Kidney (tissue), 14 donors: ENCODE measurements around the gene ITPA. TPM values are rescaled to one million over a fixed set of nuclear protein-coding genes. Genes with fewer than 3 reads are reported as not detected.
A peak's percentile ranks its signal among the peaks of the same experiment; 100 is the strongest.

Experiments used
- DNase-seq, 5 donors: peaks; one replicate each; pipeline ENCODE4 v3.0.0-alpha.2; 2013 to 2020
- FAIRE-seq: peaks from 2 replicates; lab custom pipeline; 2012; peaks lifted over from hg19 to GRCh38; lab: Jason Lieb, UNC
- H3K27ac ChIP-seq, 2 donors: one replicate each; pipeline ENCODE4 v1.7.0; 2013; ENCODE audit warnings: low read depth in 2 of 2, low read length in 2 of 2, inconsistent platforms in 1 of 2
- H3K27me3 ChIP-seq: one replicate; pipeline ENCODE4 v1.7.1; 2013; ENCODE audit warnings: low read length, inconsistent platforms; ENCODE audit not compliant: control insufficient read depth, insufficient read depth
- H3K36me3 ChIP-seq, 3 donors: one replicate each; pipeline versions ENCODE4 v1.7.0 to v1.7.1; 2013; ENCODE audit warnings: low read length in 3 of 3, control low read depth in 1 of 3, inconsistent platforms in 1 of 3; ENCODE audit not compliant: insufficient read depth in 3 of 3, control insufficient read depth in 2 of 3
- H3K4me1 ChIP-seq, 3 donors: one replicate each; pipeline versions ENCODE4 v1.7.0 to v1.7.1; 2013; ENCODE audit warnings: low read length in 3 of 3, inconsistent platforms in 1 of 3, low read depth in 1 of 3; ENCODE audit not compliant: control insufficient read depth in 2 of 3, insufficient read depth in 2 of 3
- H3K4me3 ChIP-seq, 3 donors: one replicate each; pipeline versions ENCODE4 v1.7.0 to v1.8.1; 2013; ENCODE audit warnings: low read length in 3 of 3, control low read depth in 1 of 3, inconsistent platforms in 1 of 3
- H3K9ac ChIP-seq, 3 donors: one replicate each; pipeline versions ENCODE4 v1.7.0 to v1.7.1; 2013; ENCODE audit warnings: low read length in 3 of 3, control low read depth in 1 of 3, inconsistent platforms in 1 of 3
- H3K9me3 ChIP-seq, 3 donors: one replicate each; pipeline versions ENCODE4 v1.7.0 to v1.7.1; 2013; ENCODE audit warnings: low read length in 3 of 3, control low read depth in 1 of 3, inconsistent platforms in 1 of 3; ENCODE audit not compliant: control insufficient read depth in 2 of 3, insufficient read depth in 1 of 3
- intact Hi-C: fragments of 100-400 bp; cut with DNase I; formaldehyde crosslinking; loops from one replicate; pipeline ENCODE4 v1.11.1; 2022
- polyA plus RNA-seq: library from polyadenylated mRNA; stranded (reverse); fragments of 350-450 nt; fragmentation: Illumina TruSeq; extraction: RNeasy Lipid Tissue Mini Kit (QIAGEN cat#74804); gene quantifications from one replicate; pipeline ENCODE4 v1.2.3, GENCODE V29; 2014; ENCODE audit warnings: low read depth, low replicate concordance; ENCODE audit not compliant: insufficient read depth
- total RNA-seq: library from RNA; stranded (reverse); fragmentation: NEBNext Ultra II Directional; extraction: Animal tissue kit (Norgen Biotek cat#: 25700); gene quantifications from one replicate; pipeline ENCODE4 v1.2.1, GENCODE V29; 2021
- TF ChIP-seq, protein P1 (sequence below): IDR thresholded peaks from 3 replicates; pipeline ENCODE4 v1.5.1; 2012; ENCODE audit warnings: mild to moderate bottlenecking, moderate library complexity, borderline replicate concordance; ENCODE audit not compliant: insufficient read depth; ENCODE audit errors: extremely low read depth
- donor health status: control.
- donor health status: control.
- donor health status: control.
- donor health status: control.
- donor health status: control.
- donor health status: DM: yes; HTN: yes; CAD: no.
- donor health status: Normal renal cell carcinoma (clear cell type).

Gene ITPA
- total and polyA plus RNA-seq, 2 donors from 2014 or later = 59.7 to 81.1 TPM

DNA sequence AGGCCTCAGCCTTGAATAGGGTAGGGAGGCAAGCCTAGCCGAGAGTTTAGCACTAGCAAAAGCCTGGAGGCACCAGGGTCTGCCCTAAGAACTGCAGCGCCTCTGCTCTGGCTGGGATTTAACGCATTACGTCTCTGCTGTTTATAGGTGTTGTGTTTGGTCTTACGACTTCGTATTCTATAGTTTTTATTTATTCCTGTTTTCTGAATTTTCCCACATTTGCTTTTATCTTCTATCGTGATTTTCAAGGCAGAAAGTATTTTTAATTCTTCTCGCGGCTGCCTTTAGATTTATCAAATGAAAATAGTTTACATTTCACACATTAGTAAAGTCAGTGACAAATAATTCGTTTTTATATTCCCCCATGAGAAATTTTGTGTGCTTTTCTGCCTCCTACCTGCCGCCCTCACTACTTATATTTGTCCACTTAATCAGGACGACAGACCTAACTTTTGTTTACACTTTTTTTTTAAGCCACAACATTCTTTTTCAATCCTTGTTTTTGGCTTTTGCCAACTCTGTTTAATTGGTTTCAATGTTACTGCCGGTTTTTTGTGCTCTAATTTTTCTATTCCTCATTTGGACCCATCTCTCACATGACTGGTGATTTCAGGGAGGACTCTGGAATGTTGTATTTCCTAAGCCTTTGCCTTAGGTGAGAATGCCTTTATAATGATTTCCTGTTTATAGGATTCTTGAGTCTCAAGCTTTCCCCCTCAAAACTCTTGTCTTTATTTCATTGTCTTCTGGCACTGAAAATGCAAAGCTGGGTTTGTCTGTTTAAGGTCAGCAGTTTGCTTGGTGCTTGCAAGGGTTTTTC, 34.6 kb upstream of the ITPA start:
- peak in 2 of 5 donors; percentile 21 to 64 for DNase-seq
- TF ChIP-seq, protein P1, sequence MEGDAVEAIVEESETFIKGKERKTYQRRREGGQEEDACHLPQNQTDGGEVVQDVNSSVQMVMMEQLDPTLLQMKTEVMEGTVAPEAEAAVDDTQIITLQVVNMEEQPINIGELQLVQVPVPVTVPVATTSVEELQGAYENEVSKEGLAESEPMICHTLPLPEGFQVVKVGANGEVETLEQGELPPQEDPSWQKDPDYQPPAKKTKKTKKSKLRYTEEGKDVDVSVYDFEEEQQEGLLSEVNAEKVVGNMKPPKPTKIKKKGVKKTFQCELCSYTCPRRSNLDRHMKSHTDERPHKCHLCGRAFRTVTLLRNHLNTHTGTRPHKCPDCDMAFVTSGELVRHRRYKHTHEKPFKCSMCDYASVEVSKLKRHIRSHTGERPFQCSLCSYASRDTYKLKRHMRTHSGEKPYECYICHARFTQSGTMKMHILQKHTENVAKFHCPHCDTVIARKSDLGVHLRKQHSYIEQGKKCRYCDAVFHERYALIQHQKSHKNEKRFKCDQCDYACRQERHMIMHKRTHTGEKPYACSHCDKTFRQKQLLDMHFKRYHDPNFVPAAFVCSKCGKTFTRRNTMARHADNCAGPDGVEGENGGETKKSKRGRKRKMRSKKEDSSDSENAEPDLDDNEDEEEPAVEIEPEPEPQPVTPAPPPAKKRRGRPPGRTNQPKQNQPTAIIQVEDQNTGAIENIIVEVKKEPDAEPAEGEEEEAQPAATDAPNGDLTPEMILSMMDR = no peak
- Histone ChIP-seq H3K27me3 (peaks cover 9% of the 10 kb centered on the region), H3K4me3 (peak overlapping the region; percentile 63 to 89 (median 74)), H3K4me1 (peaks cover 0 to 9% (median 5%) of the 10 kb centered on the region in 3 donors), H3K36me3 (no peaks in the 10 kb centered on the region), H3K9me3 (no peaks in the 10 kb centered on the region), H3K9ac (peak overlapping the region; percentile 33 to 86 (median 73)), H3K27ac (peak overlapping the region; percentile 62 to 89)
- intact Hi-C loops = no loop called here
- FAIRE-seq = no peak

DNA sequence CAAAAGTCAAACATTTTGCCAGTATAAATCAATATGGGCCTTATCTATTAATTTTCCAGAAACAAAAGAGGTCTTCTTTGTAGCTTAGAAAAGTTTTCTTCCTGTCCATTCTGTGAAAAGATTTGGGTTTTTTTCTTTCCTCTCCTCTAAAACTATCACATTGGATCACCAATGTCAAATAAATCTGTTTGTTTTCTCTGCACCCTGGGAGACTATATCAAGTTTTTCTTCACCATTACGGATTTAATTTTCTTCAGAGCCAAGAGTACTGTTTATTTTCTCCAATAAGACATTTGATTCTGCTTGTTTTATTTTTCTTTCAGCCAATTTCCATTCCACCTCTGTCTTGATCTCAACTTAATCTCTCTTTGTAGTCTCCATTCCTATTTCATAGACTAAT, 34.0 kb upstream of the ITPA start:
- no peak for DNase-seq

DNA sequence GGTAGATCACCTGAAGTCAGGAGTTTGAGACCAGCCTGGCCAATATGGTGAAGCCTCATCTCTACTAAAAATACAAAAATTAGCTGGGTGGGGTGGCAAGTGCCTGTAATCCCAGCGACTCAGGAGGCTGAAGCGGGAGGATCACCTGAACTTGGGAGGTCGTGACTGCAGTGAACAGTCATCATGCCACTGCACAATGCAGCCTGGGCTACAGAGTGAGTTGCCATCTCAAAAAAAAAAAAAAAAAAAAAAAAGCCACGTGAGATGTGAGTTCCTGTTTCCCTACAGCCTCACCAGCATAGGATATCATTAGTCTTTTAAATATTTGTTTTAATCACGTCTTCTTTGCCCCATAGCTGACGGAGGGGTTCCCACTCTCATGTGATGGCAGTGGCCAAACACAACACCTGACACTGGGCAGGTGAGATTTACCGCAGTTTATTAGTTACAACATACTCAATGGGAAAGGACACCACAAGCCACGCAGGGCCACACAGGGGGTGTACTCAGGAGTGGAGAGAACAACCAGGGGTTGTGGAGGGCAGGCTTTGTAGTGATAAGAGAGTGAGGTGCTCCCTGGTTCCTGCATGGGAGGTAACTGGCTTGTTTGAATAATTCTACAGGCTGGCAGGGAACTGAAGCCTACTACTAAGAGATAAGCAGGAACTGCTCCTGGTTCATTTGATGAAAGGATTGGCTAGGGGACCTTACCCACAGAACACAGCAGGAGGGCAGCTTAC, 31.4 kb upstream of the ITPA start:
- no peak for FAIRE-seq
- H3K4me1 ChIP-seq = peaks cover 0 to 3% (median 0%) of the 10 kb centered on the region in 3 donors
- no peaks in the 10 kb centered on the region for H3K36me3 ChIP-seq
- H3K27me3 ChIP-seq = peaks cover 9% of the 10 kb centered on the region
- H3K27ac ChIP-seq = no peak overlapping the region
- no peak overlapping the region for H3K9ac ChIP-seq
- no peaks in the 10 kb centered on the region for H3K9me3 ChIP-seq
- TF ChIP-seq, protein P1 = no peak
- DNase-seq = peak in 1 of 5 donors; percentile 21
- no peak overlapping the region for H3K4me3 ChIP-seq
- intact Hi-C loops = no loop called here

More for the DNA sequence above, 34.0 kb upstream of the ITPA start:
- no peak for FAIRE-seq
- Histone ChIP-seq H3K9me3 (no peaks in the 10 kb centered on the region), H3K4me1 (peaks cover 0 to 9% (median 5%) of the 10 kb centered on the region in 3 donors), H3K4me3 (peak overlapping the region in 2 of 3 donors; percentile 74 to 89), H3K36me3 (no peaks in the 10 kb centered on the region), H3K27me3 (peaks cover 9% of the 10 kb centered on the region), H3K9ac (peak overlapping the region in 1 of 3 donors; percentile 86), H3K27ac (no peak overlapping the region)
- intact Hi-C loops = no loop called here
- TF ChIP-seq, protein P1 = no peak
